Measurements from ENCODE around the gene SLC26A6. TPM values are rescaled to one million over a fixed set of nuclear protein-coding genes. Genes with fewer than 3 reads are reported as not detected.

The SLC26A6 gene
- total RNA-seq, 2 experiments from 2014 or later: 41.3 to 45.7 TPM

DNA sequence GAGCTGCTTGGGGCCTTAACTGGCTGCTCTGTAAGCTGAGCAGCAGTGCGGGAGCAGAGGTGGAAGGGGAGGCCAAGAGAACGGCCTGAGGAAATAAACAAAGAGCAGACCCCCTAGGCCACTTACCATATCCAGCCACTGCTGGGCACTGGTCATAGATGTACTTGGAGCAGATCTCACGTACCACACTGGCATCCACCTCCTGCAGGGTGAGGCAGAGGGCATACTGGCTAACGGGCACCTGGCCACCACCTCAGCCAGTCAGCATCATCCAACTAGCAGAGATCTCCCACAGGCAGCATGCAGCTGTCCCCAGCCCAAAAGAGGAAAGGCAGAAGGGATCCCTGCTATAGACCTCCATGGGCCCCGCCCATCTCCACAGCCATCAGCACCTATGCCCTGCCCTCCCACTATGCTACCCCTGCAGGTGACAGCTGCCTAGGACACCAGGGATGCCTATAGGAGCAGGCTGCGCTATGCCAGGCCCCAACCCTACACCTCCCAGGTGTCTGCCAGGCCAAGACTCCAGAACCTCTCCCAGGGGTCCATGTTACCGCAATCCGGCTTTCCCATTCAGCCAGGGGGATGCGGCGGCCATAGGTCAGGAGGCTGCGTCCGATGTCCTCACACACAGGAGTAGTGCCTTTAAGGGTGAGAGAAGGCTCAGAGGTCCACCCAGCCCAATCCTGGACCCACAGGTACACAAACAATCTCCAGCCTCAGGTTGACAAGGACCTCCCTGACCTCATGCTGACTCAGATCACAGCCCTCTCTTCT lies 35.6 kb downstream of the SLC26A6 start:
- CTCF ChIA-PET: no interaction called here
- Mint-ChIP-seq H3K27me3 (peaks cover 14% of the 10 kb centered on the region), H3K36me3 (ENCODE audit: low read depth) (peaks cover 25% of the 10 kb centered on the region)

DNA sequence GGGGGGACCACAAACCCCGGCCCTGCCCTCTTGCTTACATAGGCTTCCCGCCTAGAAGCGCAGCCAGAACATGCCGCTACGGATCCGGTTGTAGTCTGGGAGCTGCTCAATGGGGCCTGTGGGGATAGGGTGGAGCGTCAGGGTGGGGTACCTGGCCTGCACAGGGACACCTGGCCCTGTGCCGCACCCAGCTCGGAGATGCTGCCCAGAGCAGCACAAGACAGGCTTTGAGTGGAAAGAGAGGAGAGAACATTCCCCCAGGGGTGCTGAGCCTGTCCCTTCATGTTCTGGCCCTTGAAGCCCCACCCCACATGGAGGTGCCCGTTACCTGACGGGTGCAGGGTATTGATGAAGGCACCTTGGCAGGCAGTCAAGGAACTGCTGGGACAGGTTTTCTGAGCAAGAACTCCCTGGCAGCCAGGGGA lies 36.2 kb downstream of the SLC26A6 start:
- H3K36me3 Mint-ChIP-seq (ENCODE audit: low read depth): peaks cover 19% of the 10 kb centered on the region

More for the DNA sequence above, 35.6 kb downstream of the SLC26A6 start:
- POLR2A ChIA-PET: no interaction called here
- Mint-ChIP-seq H3K4me3 (no peak overlapping the region), H3K4me1 (no peaks in the 10 kb centered on the region), H3K27ac (no peak overlapping the region), H3K9me3 (no peaks in the 10 kb centered on the region)
- DNase-seq: no peak

DNA sequence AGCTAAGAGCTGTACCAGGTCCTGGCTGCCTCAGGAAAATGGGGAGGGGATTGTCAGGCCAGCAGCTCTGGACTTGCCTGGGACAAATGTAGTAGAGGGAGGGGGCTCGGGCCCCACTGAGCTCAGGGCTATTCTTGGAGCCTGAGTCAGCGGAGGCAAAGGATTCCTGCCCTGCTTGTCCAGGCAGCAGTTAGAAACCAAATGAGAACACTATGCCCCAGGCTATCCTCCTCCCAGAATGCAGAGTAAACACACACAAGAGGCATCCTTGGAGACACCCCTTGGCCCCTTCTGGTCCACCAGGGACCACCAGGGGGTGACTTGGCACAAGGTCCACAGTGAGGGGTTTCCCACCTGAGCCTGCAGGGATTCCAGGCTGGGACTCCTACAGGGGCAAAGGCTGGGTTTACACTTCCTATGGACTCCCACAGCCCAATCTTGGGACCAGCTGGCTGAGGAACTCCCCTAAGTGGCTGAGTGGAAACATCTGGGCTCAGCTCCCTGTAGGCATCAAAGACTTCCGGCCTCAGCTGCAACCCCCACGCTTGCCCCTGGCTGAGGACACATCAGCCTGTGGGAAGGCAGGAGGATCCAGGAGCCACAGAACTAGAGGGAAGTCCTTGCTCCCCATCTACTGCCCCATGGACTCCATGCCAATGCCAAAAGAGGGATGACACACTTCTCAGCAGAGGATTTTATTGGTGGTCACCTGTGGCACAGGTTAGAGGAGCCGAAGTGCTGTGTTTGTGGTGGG lies 36.8 kb downstream of the SLC26A6 start:
- CTCF ChIA-PET: interaction anchor here (1.8 to 2.4 kb wide), 2 partner anchors 11 to 163 kb away, joined by 4 to 8 read pairs; no protein-coding TSS in a partner anchor
- DNase-seq: no peak

More for the DNA sequence above, 36.2 kb downstream of the SLC26A6 start:
- DNase-seq: no peak
- CTCF ChIA-PET: no interaction called here
- POLR2A ChIA-PET: no interaction called here
- H3K27ac Mint-ChIP-seq: no peak overlapping the region
- H3K9me3 Mint-ChIP-seq: no peaks in the 10 kb centered on the region
- H3K27me3 Mint-ChIP-seq: peaks cover 20% of the 10 kb centered on the region
- no peaks in the 10 kb centered on the region for H3K4me1 Mint-ChIP-seq
- no peak overlapping the region for H3K4me3 Mint-ChIP-seq

DNA sequence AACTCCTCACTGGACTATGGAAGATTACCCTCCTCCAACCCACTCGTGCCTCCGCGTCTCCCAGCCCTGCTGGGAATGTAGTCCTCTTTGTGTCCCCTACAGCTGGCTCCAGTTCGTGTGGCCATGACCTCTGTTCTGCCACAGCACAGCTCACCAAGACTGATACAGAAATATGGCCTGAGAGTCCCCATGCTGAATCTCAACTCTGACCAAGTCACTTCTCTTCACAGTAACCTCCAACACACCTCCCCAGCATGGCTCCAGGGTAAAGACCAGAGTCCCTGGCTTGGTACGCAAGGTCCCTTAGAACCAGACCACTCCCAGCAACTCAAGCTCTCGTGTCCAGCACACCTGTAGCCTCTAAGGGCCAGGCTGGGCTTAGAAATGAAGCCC lies 37.9 kb downstream of the SLC26A6 start:
- CTCF ChIA-PET: interaction anchor here (0.9 to 2.4 kb wide), 5 partner anchors 10 to 161 kb away, joined by 3 to 8 read pairs (median 4); partner anchors contain the start of gene UQCRC1
- H3K27ac Mint-ChIP-seq: peak overlapping the region; percentile 28

More for the DNA sequence above, 36.8 kb downstream of the SLC26A6 start:
- Mint-ChIP-seq H3K4me1 (no peaks in the 10 kb centered on the region), H3K9me3 (no peaks in the 10 kb centered on the region), H3K27ac (no peak overlapping the region), H3K36me3 (ENCODE audit: low read depth) (peaks cover 19% of the 10 kb centered on the region), H3K27me3 (peaks cover 21% of the 10 kb centered on the region), H3K4me3 (no peak overlapping the region)
- POLR2A ChIA-PET: no interaction called here

DNA sequence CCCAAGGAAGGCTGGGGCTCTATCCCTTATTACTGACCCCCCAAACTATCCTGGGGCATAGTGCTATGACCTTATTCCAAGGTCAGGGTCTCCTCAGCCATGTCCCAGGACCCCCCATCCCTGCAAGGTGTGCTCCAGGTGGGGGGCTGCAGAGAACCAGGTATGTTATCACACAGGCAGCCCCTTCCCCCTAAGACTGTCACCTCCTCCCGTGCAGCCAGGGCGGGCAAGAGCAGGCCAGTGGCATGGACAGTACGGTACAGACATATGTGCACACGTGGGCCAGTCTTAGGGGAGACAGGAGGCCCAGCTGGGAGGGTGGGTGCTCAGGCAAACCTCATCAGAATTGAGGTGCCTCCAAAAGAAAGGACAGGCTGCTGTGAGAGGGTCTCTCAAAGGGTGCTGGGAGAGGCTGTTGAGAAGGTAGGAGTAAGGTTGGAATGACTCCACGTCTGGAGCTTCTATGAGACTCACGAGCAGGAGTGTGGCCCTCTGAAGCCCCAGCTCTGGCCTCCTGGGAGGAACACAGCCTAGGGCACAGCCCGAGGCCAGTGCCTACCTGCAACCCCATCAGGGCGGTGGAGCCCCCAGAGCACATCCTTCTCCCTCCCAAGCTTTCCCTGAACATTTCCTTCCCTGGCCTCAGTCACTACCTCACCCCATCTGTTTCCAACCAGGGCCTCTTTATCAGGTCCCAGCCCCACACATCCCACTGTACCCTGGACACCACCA lies 38.4 kb downstream of the SLC26A6 start:
- peaks cover 21% of the 10 kb centered on the region for H3K27me3 Mint-ChIP-seq
- H3K9me3 Mint-ChIP-seq: no peaks in the 10 kb centered on the region
- no peak overlapping the region for H3K4me3 Mint-ChIP-seq
- no peaks in the 10 kb centered on the region for H3K4me1 Mint-ChIP-seq
- no peak for DNase-seq
- no peak overlapping the region for H3K27ac Mint-ChIP-seq
- H3K36me3 Mint-ChIP-seq (ENCODE audit: low read depth): peaks cover 7% of the 10 kb centered on the region
- CTCF ChIA-PET: interaction anchor here (0.9 to 2.4 kb wide), 5 partner anchors 9 to 161 kb away, joined by 3 to 8 read pairs (median 4); partner anchors contain the start of gene UQCRC1
- POLR2A ChIA-PET: no interaction called here

More for the DNA sequence above, 37.9 kb downstream of the SLC26A6 start:
- Mint-ChIP-seq H3K36me3 (ENCODE audit: low read depth) (peaks cover 10% of the 10 kb centered on the region), H3K27me3 (peaks cover 21% of the 10 kb centered on the region), H3K9me3 (no peaks in the 10 kb centered on the region), H3K4me3 (no peak overlapping the region), H3K4me1 (no peaks in the 10 kb centered on the region)
- POLR2A ChIA-PET: no interaction called here
- DNase-seq: no peak

DNA sequence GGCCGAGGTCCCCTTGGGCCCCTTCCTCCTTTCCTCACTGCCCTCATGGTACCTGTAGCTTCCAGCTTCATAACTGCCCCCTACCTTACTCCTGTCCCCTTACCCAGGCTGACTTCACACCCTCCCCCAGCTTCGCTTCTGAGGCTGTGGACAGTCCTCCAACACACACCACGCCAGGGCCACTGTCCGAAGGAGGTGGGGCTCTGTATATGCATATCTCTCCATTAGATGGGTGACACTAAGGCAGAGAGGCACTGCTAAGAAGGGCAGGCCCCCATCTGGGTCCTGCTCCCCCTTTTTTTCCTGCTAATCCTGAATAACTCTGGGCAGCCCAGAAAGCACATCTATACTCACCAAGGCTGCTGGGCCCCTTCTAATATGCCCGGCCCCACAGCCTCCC lies 39.1 kb downstream of the SLC26A6 start:
- no peak overlapping the region for H3K4me3 Mint-ChIP-seq
- H3K9me3 Mint-ChIP-seq: no peaks in the 10 kb centered on the region
- no peak overlapping the region for H3K27ac Mint-ChIP-seq
- no peaks in the 10 kb centered on the region for H3K4me1 Mint-ChIP-seq
- peaks cover 21% of the 10 kb centered on the region for H3K27me3 Mint-ChIP-seq
- ChIA-PET POLR2A (no interaction called here), CTCF (interaction anchor here (0.7 to 2.4 kb wide), 2 partner anchors 8 to 160 kb away, joined by 3 to 8 read pairs; no protein-coding TSS in a partner anchor)
- DNase-seq: no peak
- H3K36me3 Mint-ChIP-seq (ENCODE audit: low read depth): peaks cover 7% of the 10 kb centered on the region

- H3K27me3 Mint-ChIP-seq: peaks cover 21% of the 10 kb centered on the region
- H3K4me1 Mint-ChIP-seq: no peaks in the 10 kb centered on the region
- ChIA-PET CTCF (interaction anchor here (0.7 kb wide), 1 partner anchor 9 kb away, joined by 3 read pairs; no protein-coding TSS in a partner anchor), POLR2A (no interaction called here)
- DNase-seq: no peak
- H3K27ac Mint-ChIP-seq: no peak overlapping the region
- no peaks in the 10 kb centered on the region for H3K9me3 Mint-ChIP-seq
- peaks cover 4% of the 10 kb centered on the region for H3K36me3 Mint-ChIP-seq (ENCODE audit: low read depth)
- H3K4me3 Mint-ChIP-seq: no peak overlapping the region
Observed at GRCh38 chr3:48595526-48596121, 39.6 kb downstream of the SLC26A6 start.

DNA sequence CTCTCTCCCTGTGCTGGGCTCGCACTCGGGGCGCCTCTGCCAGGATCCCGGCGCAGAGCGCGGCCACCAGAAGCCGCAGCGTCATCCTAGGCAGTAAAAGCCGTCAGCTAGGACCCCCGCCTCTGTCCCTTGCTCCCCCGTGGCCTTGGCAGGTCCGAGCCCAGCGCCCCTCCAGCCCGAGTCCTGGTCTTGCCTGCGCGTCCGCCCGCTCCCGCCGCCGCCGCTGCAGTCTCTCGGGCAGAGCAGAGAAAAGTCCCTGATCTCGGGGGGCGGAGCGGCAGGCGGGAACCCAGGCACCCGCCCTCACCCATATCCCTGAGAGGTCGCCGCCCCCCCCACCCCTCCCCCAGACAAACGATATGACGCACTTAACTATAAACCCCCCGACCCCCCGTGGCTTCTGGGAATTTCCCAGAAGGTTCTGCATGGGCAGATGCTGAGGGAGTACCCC lies 40.2 kb downstream of the SLC26A6 start, which contains the start of gene COL7A1:
Gene COL7A1 (minus strand): TSS at position 255 of the 451 bp plus-strand sequence. CDS start 170 bp downstream, at position 85.
- Mint-ChIP-seq H3K4me1 (no peaks in the 10 kb centered on the region), H3K4me3 (no peak within 1 kb of the TSS), H3K36me3 (ENCODE audit: low read depth) (peaks cover 2% of the 10 kb centered on the region), H3K27ac (no peak within 1 kb of the TSS), H3K9me3 (no peaks in the 10 kb centered on the region), H3K27me3 (peaks cover 21% of the 10 kb centered on the region)
- CTCF ChIA-PET: no interaction called here
- DNase-seq: no peak
- POLR2A ChIA-PET: no interaction called here

- H3K27me3 Mint-ChIP-seq: peaks cover 21% of the 10 kb centered on the region
- H3K27ac Mint-ChIP-seq: no peak overlapping the region
- ChIA-PET CTCF (no interaction called here), POLR2A (no interaction called here)
- H3K9me3 Mint-ChIP-seq: no peaks in the 10 kb centered on the region
- H3K36me3 Mint-ChIP-seq (ENCODE audit: low read depth): peaks cover 2% of the 10 kb centered on the region
- no peak overlapping the region for H3K4me3 Mint-ChIP-seq
- DNase-seq: no peak
- H3K4me1 Mint-ChIP-seq: no peaks in the 10 kb centered on the region
Observed at GRCh38 chr3:48594417-48595049, 40.7 kb downstream of the SLC26A6 start.

DNA sequence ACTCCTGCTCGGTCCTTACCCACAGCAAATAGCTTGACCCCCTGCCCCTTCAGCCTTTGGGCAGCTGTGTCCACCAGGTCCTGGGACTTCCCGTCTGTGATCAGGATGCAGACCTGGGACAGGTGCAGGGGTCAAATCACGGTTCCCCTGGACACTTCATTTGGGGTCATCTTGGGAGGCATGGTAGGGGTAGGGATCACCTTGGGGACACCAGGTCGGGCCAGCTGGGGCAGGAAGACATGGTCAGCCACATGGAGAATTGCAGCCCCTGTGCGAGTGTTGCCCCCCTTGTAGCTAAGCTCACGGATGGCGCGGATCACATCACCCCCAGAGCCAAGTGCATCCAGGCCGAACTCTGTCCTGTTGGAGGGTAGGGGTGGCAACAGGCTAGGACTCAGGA lies 41.9 kb downstream of the SLC26A6 start:
- H3K36me3 Mint-ChIP-seq (ENCODE audit: low read depth): peaks cover 2% of the 10 kb centered on the region
- H3K27ac Mint-ChIP-seq: no peak overlapping the region
- no peaks in the 10 kb centered on the region for H3K9me3 Mint-ChIP-seq
- POLR2A ChIA-PET: no interaction called here
- CTCF ChIA-PET: no interaction called here
- H3K4me1 Mint-ChIP-seq: no peaks in the 10 kb centered on the region
- DNase-seq: no peak
- H3K4me3 Mint-ChIP-seq: no peak overlapping the region
- peaks cover 21% of the 10 kb centered on the region for H3K27me3 Mint-ChIP-seq

GRCh38 chr3:48592519-48593087 lies 42.7 kb downstream of the SLC26A6 start:
- ChIA-PET CTCF (no interaction called here), POLR2A (no interaction called here)
- Mint-ChIP-seq H3K4me1 (no peaks in the 10 kb centered on the region), H3K27me3 (peaks cover 22% of the 10 kb centered on the region), H3K9me3 (no peaks in the 10 kb centered on the region), H3K27ac (no peak overlapping the region), H3K36me3 (ENCODE audit: low read depth) (no peaks in the 10 kb centered on the region), H3K4me3 (no peak overlapping the region)
- DNase-seq: no peak

Data from activated CD4-positive, alpha-beta T cell treated with anti-CD3 and anti-CD28 coated beads, Interleukin-2, amount 10 ng/mL, durations not matched to agents 7 days and 5 days (primary cell).